ENCODE measurements around the gene ZHX3. TPM values are rescaled to one million over a fixed set of nuclear protein-coding genes. Genes with fewer than 3 reads are reported as not detected.

Gene ZHX3
- total and polyA plus RNA-seq, 2 of the 13 experiments (the other 11 are each of a cell fraction or from before 2014, with no cell fraction given): 8.4 to 11.7 TPM

DNA sequence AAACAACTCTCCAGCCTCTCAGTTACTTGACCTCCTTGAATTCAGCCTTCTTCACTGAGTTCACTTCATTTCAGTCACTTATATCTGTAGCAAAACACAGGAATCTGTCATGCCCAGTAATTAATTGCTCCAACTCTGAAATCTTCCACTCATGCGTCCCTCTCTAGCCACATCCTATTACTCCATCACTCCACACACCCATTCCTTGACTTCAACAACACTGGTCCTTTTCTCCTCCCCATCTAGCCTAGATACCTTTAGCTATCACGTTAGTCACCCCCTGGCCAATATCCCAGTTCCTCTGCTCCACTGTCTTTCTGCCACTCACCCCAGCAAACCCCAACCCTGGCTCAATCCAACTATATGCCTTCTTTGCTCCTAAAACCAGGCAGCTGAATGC, 7.7 kb downstream of the ZHX3 start:
- no peaks in the 10 kb centered on the region for H3K27me3 ChIP-seq (ENCODE audit: control insufficient read depth in 1 of 2, insufficient read depth in 2 of 2, low read length in 2 of 2)
- H3K4me2 ChIP-seq (ENCODE audit: low read depth, low read length): no peak overlapping the region
- FAIRE-seq (no peak), DNase-seq (ENCODE audit: low spot score) (no peak), ATAC-seq (no peak)
- H3K4me1 ChIP-seq (ENCODE audit: insufficient read depth, low read length): peaks cover 14% of the 10 kb centered on the region
- in situ Hi-C loops (cut with HindIII; ENCODE audit: extremely low pct_ligation_motif_present, low pct_unique_long_range_greater_than_20kb) (no loop called here), intact Hi-C loops (cut with micrococcal nuclease; ENCODE audit: unreplicated experiment) (no loop called here)
- CTCF ChIA-PET (ENCODE audit: low intra/inter-chr PET ratio, low total read pairs): no interaction called here
- POLR2A ChIA-PET: no interaction called here
- H3K9me3 ChIP-seq (ENCODE audit: low read length): no peaks in the 10 kb centered on the region
- no peaks in the 10 kb centered on the region for H4K20me1 ChIP-seq (ENCODE audit: insufficient read depth, low read length)
- TF ChIP-seq ZC3H13 (CRISPR knock-in tag; IDR thresholded peaks at IDR 0.05): no peak
- TF ChIP-seq MTF1 (CRISPR knock-in tag; IDR thresholded peaks at IDR 0.05): no peak
- TF ChIP-seq ZNF761 (CRISPR knock-in tag; conservative IDR thresholded peaks at IDR 0.05): no peak
- TF ChIP-seq ZNF629 (CRISPR knock-in tag; conservative IDR thresholded peaks at IDR 0.05): no peak
- TF ChIP-seq, protein P1, sequence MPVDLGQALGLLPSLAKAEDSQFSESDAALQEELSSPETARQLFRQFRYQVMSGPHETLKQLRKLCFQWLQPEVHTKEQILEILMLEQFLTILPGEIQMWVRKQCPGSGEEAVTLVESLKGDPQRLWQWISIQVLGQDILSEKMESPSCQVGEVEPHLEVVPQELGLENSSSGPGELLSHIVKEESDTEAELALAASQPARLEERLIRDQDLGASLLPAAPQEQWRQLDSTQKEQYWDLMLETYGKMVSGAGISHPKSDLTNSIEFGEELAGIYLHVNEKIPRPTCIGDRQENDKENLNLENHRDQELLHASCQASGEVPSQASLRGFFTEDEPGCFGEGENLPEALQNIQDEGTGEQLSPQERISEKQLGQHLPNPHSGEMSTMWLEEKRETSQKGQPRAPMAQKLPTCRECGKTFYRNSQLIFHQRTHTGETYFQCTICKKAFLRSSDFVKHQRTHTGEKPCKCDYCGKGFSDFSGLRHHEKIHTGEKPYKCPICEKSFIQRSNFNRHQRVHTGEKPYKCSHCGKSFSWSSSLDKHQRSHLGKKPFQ (CRISPR knock-in tag; IDR thresholded peaks at IDR 0.05; ENCODE audit: insufficient replicate concordance): no peak
- TF ChIP-seq ZNF766 (CRISPR knock-in tag; IDR thresholded peaks at IDR 0.05; ENCODE audit: borderline replicate concordance): no peak
- no peak for TF ChIP-seq ZNF564 (CRISPR knock-in tag; IDR thresholded peaks at IDR 0.05)
- TF ChIP-seq ZNF138 (CRISPR knock-in tag; IDR thresholded peaks at IDR 0.05; ENCODE audit: low read depth): no peak
- no peak for TF ChIP-seq MYC (CRISPR knock-in tag; IDR thresholded peaks at IDR 0.05; ENCODE audit: borderline replicate concordance)
- TF ChIP-seq SMAD9 (CRISPR knock-in tag; IDR thresholded peaks at IDR 0.05): no peak
- no peak for TF ChIP-seq ARNT (IDR thresholded peaks at IDR 0.05)
- TF ChIP-seq, protein P2, sequence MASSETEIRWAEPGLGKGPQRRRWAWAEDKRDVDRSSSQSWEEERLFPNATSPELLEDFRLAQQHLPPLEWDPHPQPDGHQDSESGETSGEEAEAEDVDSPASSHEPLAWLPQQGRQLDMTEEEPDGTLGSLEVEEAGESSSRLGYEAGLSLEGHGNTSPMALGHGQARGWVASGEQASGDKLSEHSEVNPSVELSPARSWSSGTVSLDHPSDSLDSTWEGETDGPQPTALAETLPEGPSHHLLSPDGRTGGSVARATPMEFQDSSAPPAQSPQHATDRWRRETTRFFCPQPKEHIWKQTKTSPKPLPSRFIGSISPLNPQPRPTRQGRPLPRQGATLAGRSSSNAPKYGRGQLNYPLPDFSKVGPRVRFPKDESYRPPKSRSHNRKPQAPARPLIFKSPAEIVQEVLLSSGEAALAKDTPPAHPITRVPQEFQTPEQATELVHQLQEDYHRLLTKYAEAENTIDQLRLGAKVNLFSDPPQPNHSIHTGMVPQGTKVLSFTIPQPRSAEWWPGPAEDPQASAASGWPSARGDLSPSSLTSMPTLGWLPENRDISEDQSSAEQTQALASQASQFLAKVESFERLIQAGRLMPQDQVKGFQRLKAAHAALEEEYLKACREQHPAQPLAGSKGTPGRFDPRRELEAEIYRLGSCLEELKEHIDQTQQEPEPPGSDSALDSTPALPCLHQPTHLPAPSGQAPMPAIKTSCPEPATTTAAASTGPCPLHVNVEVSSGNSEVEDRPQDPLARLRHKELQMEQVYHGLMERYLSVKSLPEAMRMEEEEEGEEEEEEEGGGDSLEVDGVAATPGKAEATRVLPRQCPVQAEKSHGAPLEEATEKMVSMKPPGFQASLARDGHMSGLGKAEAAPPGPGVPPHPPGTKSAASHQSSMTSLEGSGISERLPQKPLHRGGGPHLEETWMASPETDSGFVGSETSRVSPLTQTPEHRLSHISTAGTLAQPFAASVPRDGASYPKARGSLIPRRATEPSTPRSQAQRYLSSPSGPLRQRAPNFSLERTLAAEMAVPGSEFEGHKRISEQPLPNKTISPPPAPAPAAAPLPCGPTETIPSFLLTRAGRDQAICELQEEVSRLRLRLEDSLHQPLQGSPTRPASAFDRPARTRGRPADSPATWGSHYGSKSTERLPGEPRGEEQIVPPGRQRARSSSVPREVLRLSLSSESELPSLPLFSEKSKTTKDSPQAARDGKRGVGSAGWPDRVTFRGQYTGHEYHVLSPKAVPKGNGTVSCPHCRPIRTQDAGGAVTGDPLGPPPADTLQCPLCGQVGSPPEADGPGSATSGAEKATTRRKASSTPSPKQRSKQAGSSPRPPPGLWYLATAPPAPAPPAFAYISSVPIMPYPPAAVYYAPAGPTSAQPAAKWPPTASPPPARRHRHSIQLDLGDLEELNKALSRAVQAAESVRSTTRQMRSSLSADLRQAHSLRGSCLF (CRISPR knock-in tag; IDR thresholded peaks at IDR 0.05; ENCODE audit: borderline replicate concordance): no peak
- TF ChIP-seq, protein P3, sequence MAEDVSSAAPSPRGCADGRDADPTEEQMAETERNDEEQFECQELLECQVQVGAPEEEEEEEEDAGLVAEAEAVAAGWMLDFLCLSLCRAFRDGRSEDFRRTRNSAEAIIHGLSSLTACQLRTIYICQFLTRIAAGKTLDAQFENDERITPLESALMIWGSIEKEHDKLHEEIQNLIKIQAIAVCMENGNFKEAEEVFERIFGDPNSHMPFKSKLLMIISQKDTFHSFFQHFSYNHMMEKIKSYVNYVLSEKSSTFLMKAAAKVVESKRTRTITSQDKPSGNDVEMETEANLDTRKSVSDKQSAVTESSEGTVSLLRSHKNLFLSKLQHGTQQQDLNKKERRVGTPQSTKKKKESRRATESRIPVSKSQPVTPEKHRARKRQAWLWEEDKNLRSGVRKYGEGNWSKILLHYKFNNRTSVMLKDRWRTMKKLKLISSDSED (CRISPR knock-in tag; IDR thresholded peaks at IDR 0.05): no peak
- no peak overlapping the region for H2AFZ ChIP-seq (ENCODE audit: low read length)
- peaks cover 3% of the 10 kb centered on the region for H3K79me2 ChIP-seq (ENCODE audit: insufficient read depth, low read length)
- H3K36me3 ChIP-seq (replicated peaks in 1 of 2; ENCODE audit: control insufficient read depth in 1 of 2, insufficient read depth in 2 of 2, low read length in 2 of 2): no peaks in the 10 kb centered on the region
- 92% methylated on average over 2 of the region's 2 CpGs for WGBS (ENCODE audit: low lambda C conversion rate)
- BruUV-seq (replicated peaks): no TSS peak
- H3K9ac ChIP-seq (ENCODE audit: insufficient read depth, low read depth, low read length): no peak overlapping the region
- no peak overlapping the region for H3K27ac ChIP-seq (ENCODE audit: extremely low read length, insufficient read depth, low read length)
- no peak overlapping the region for H3K4me3 ChIP-seq (replicated peaks in 1 of 3; ENCODE audit: insufficient read depth in 1 of 3, low read depth in 2 of 3, low read length in 3 of 3)
